GM23338 (cell line): Measurements from ENCODE around the gene KIF17. TPM values are rescaled to one million over a fixed set of nuclear protein-coding genes. Genes with fewer than 3 reads are reported as not detected.

Experiments
- ATAC-seq: fragments of 200-7000 bp; cut with Tn5 transposase; 3 replicates; pipeline ENCODE4 v1.9.1; 2020
- DNase-seq: peaks from one replicate; pipeline ENCODE4 v3.0.0-alpha.2; 2015; ENCODE audit warnings: low spot score
- H2AFZ ChIP-seq: fragments of 200-600 bp; sonication (generic); 2 replicates; pipeline ENCODE4 v1.8.0; 2016; ENCODE audit warnings: antibody characterized with exemption, mild to moderate bottlenecking, moderate library complexity
- H3F3A ChIP-seq: fragments of 200-600 bp; sonication (generic); replicated peaks from 2 replicates; pipeline ENCODE4 v1.8.0; 2017; ENCODE audit warnings: antibody characterized with exemption, mixed run types, low read depth
- H3K27ac ChIP-seq: fragments of 200-600 bp; sonication (generic); 2 replicates; pipeline ENCODE4 v1.6.1; 2016; ENCODE audit warnings: low read depth
- H3K27me3 ChIP-seq: fragments of 200-600 bp; sonication (generic); 2 replicates; pipeline ENCODE4 v1.8.0; 2016; ENCODE audit warnings: mild to moderate bottlenecking, mixed run types, moderate library complexity; ENCODE audit not compliant: insufficient read depth
- H3K36me3 ChIP-seq: fragments of 200-600 bp; sonication (generic); 2 replicates; pipeline ENCODE4 v1.8.0; 2016; ENCODE audit warnings: mild to moderate bottlenecking; ENCODE audit not compliant: insufficient read depth
- H3K4me1 ChIP-seq: fragments of 200-600 bp; sonication (generic); 2 replicates; pipeline ENCODE4 v1.8.0; 2016; ENCODE audit warnings: mild to moderate bottlenecking, moderate library complexity; ENCODE audit not compliant: insufficient read depth
- H3K4me2 ChIP-seq: fragments of 200-600 bp; sonication (generic); 2 replicates; pipeline ENCODE4 v1.7.1; 2017; ENCODE audit warnings: mixed run types
- H3K4me3 ChIP-seq: fragments of 200-600 bp; sonication (generic); 2 replicates; pipeline ENCODE4 v1.6.1; 2016; ENCODE audit warnings: mixed run types
- H3K79me2 ChIP-seq: fragments of 200-600 bp; sonication (generic); replicated peaks from 2 replicates; pipeline ENCODE4 v1.8.0; 2017; ENCODE audit warnings: mild to moderate bottlenecking; ENCODE audit not compliant: insufficient read depth
- H3K9me2 ChIP-seq: fragments of 200-600 bp; sonication (generic); 2 replicates; pipeline ENCODE4 v1.8.0; 2017; ENCODE audit not compliant: insufficient read depth
- H4K20me1 ChIP-seq: fragments of 200-600 bp; sonication (generic); replicated peaks from 2 replicates; pipeline ENCODE4 v1.8.0; 2017; ENCODE audit warnings: mild to moderate bottlenecking; ENCODE audit not compliant: insufficient read depth
- H3K27ac Mint-ChIP-seq: 2 replicates; pipeline ENCODE4 v1.8.0; 2020; ENCODE audit warnings: inconsistent platforms, mild to moderate bottlenecking, moderate library complexity, mixed read lengths
- H3K27me3 Mint-ChIP-seq: 3 replicates; pipeline ENCODE4 v1.8.0; 2022; ENCODE audit warnings: low read depth, mild to moderate bottlenecking, moderate library complexity, mixed read lengths, inconsistent platforms; ENCODE audit not compliant: insufficient read depth, poor library complexity
- H3K36me3 Mint-ChIP-seq: 3 replicates; pipeline ENCODE4 v1.8.0; 2021; ENCODE audit warnings: low read depth, mild to moderate bottlenecking, inconsistent platforms, moderate library complexity, mixed read lengths
- H3K4me1 Mint-ChIP-seq: 3 replicates; pipeline ENCODE4 v1.8.0; 2020; ENCODE audit warnings: mild to moderate bottlenecking, inconsistent platforms, mixed read lengths
- H3K4me3 Mint-ChIP-seq: 3 replicates; pipeline ENCODE4 v1.8.0; 2021; ENCODE audit warnings: moderate library complexity, mild to moderate bottlenecking, inconsistent platforms, mixed read lengths
- H3K9me3 Mint-ChIP-seq: 3 replicates; pipeline ENCODE4 v1.8.0; 2020; ENCODE audit warnings: moderate library complexity, mild to moderate bottlenecking, inconsistent platforms, mixed read lengths
- CREB1 ChIP-seq: fragments of 250-450 bp; sonication (Bioruptor Pico); IDR thresholded peaks from 2 replicates; pipeline ENCODE4 v1.5.0; 2020; ENCODE audit warnings: low read depth, mild to moderate bottlenecking, moderate library complexity
- ETS1 ChIP-seq: IDR thresholded peaks from 2 replicates; pipeline ENCODE4 v1.6.1; 2016; ENCODE audit warnings: antibody characterized with exemption
- EZH2 ChIP-seq: fragments of 200-600 bp; sonication (generic); IDR thresholded peaks from one replicate; pipeline ENCODE4 v1.8.0; 2017; ENCODE audit warnings: antibody characterized with exemption, mild to moderate bottlenecking, low read depth; ENCODE audit not compliant: unreplicated experiment
- EZH2phosphoT487 ChIP-seq: fragments of 200-600 bp; sonication (generic); IDR thresholded peaks from one replicate; pipeline ENCODE4 v1.8.1; 2018; ENCODE audit warnings: antibody characterized with exemption; ENCODE audit not compliant: unreplicated experiment
- JUNB ChIP-seq: IDR thresholded peaks from one replicate; pipeline ENCODE4 v1.6.1; 2016; ENCODE audit warnings: antibody characterized with exemption; ENCODE audit not compliant: unreplicated experiment
- NANOG ChIP-seq: IDR thresholded peaks from 2 replicates; pipeline ENCODE4 v1.6.1; 2016; ENCODE audit warnings: antibody characterized with exemption, borderline replicate concordance
- POLR2AphosphoS5 ChIP-seq: IDR thresholded peaks from 2 replicates; pipeline ENCODE4 v1.6.1; 2016; ENCODE audit warnings: antibody characterized with exemption, low read depth
- STAT1 ChIP-seq: IDR thresholded peaks from one replicate; pipeline ENCODE4 v1.6.1; 2016; ENCODE audit warnings: antibody characterized with exemption; ENCODE audit not compliant: unreplicated experiment
- ZNF114 ChIP-seq: fragments of 250-450 bp; sonication (Bioruptor Pico); IDR thresholded peaks from 2 replicates; pipeline ENCODE4 v1.5.0; 2020; ENCODE audit warnings: mild to moderate bottlenecking, moderate library complexity
- ZNF331 ChIP-seq: fragments of 250-450 bp; sonication (Bioruptor Pico); IDR thresholded peaks from 2 replicates; pipeline ENCODE4 v1.5.0; 2020; ENCODE audit warnings: low read depth, mild to moderate bottlenecking, moderate library complexity
- polyA plus RNA-seq: library from polyadenylated mRNA; unstranded; fragments of >200 nt; fragmentation: Nextera tagmentation; extraction: Ambion mirVana; gene quantifications from 2 replicates; pipeline ENCODE4 v1.2.1, GENCODE V29; 2016
- total RNA-seq: library from RNA; depleted of rRNA; stranded (reverse); fragments of >200 nt; shearing (Covaris generic); gene quantifications from 2 replicates; pipeline ENCODE4 v1.2.3, GENCODE V29; 2014
- TF ChIP-seq, protein P1 (sequence below): IDR thresholded peaks from one replicate; pipeline ENCODE4 v1.6.1; 2018; ENCODE audit warnings: antibody characterized with exemption; ENCODE audit not compliant: unreplicated experiment
- TF ChIP-seq, protein P2 (sequence below), 2 experiments: fragments of 200-600 bp in 1 of 2; sonication (generic) in 1 of 2; conservative IDR thresholded peaks; 2 replicates each; pipeline versions ENCODE4 v1.5.1 to v1.6.1; 2016 to 2017; ENCODE audit warnings: antibody characterized with exemption in 2 of 2, low read depth in 2 of 2, mild to moderate bottlenecking in 2 of 2, moderate library complexity in 1 of 2

KIF17 gene
- total and polyA plus RNA-seq, 2 experiments from 2014 or later, result 5.9 to 18.6 TPM

- peaks cover 42% of the 10 kb centered on the region for H3K4me1 ChIP-seq
- H3K9me2 ChIP-seq, result no peaks in the 10 kb centered on the region
- TF ChIP-seq CREB1 (CRISPR knock-in tag), result no peak
- no peak for TF ChIP-seq STAT1
- TF ChIP-seq EZH2, result no peak
- TF ChIP-seq NANOG, result no peak
- TF ChIP-seq, protein P1, sequence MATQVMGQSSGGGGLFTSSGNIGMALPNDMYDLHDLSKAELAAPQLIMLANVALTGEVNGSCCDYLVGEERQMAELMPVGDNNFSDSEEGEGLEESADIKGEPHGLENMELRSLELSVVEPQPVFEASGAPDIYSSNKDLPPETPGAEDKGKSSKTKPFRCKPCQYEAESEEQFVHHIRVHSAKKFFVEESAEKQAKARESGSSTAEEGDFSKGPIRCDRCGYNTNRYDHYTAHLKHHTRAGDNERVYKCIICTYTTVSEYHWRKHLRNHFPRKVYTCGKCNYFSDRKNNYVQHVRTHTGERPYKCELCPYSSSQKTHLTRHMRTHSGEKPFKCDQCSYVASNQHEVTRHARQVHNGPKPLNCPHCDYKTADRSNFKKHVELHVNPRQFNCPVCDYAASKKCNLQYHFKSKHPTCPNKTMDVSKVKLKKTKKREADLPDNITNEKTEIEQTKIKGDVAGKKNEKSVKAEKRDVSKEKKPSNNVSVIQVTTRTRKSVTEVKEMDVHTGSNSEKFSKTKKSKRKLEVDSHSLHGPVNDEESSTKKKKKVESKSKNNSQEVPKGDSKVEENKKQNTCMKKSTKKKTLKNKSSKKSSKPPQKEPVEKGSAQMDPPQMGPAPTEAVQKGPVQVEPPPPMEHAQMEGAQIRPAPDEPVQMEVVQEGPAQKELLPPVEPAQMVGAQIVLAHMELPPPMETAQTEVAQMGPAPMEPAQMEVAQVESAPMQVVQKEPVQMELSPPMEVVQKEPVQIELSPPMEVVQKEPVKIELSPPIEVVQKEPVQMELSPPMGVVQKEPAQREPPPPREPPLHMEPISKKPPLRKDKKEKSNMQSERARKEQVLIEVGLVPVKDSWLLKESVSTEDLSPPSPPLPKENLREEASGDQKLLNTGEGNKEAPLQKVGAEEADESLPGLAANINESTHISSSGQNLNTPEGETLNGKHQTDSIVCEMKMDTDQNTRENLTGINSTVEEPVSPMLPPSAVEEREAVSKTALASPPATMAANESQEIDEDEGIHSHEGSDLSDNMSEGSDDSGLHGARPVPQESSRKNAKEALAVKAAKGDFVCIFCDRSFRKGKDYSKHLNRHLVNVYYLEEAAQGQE, result no peak
- no peak for DNase-seq
- Mint-ChIP-seq H3K36me3 (no peaks in the 10 kb centered on the region), H3K27ac (no peak overlapping the region), H3K4me1 (peaks cover 28% of the 10 kb centered on the region), H3K27me3 (peaks cover 39% of the 10 kb centered on the region), H3K4me3 (peak overlapping the region; percentile 75), H3K9me3 (no peaks in the 10 kb centered on the region)
- peak overlapping the region; percentile 87; the same call in 1 of the 2 replicates for H3K4me3 ChIP-seq
- no peak overlapping the region for H3K27ac ChIP-seq
- peak overlapping the region; percentile 94 for H3K4me2 ChIP-seq
- H2AFZ ChIP-seq, result peak overlapping the region; percentile 43
- H3K79me2 ChIP-seq, result no peaks in the 10 kb centered on the region
- no peaks in the 10 kb centered on the region; the same call in 1 of the 2 replicates for H4K20me1 ChIP-seq
- H3K36me3 ChIP-seq, result no peaks in the 10 kb centered on the region
- no peak for ATAC-seq
- H3K27me3 ChIP-seq, result peaks cover 41% of the 10 kb centered on the region
- H3F3A ChIP-seq, result peaks cover 16% of the 10 kb centered on the region; the same call in 1 of the 2 replicates
Observed at GRCh38 chr1:20729990-20730689, 12.3 kb upstream of the KIF17 start.

DNA sequence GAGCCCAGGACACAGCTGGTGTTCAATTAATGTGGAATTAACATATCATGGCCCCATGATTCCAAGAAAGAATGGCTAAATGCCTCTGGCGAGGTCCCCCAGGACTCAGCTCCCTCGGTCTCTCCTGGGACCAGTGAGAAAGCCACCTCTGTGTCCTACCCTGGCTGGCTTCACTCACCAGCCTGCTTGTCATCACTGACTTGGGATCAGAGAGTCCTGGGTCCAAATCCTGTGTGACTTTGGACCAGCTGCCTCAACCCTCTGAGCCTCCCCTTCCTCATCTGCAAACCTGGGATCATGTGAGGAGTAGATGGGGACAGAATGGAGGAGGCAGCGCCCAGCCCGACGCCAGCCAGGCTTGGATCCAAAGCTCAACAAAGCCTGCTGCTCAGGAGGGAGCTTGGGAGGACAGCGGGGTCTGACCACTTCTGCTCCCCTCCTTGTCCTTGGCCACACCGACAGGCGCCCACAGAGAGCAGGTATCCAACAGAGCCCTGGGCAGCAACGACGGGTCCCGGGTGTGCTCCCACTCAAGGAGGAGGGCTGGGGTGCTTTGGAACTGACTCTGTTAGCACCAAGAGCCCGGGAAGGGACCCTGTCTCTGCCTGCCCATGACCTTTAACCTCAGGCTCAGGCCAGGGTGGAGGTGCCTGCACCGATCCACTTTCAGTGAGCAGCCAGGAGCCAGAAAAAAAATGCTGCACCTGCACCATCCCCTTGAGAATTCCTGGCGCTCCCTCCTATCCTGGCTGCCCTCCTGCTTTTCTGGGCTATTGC lies 11.5 kb upstream of the KIF17 start:
- no peaks in the 10 kb centered on the region; the same call in 1 of the 2 replicates for H4K20me1 ChIP-seq
- ATAC-seq (no peak), DNase-seq (no peak)
- H3K36me3 Mint-ChIP-seq, result no peaks in the 10 kb centered on the region
- peaks cover 28% of the 10 kb centered on the region for H3K4me1 Mint-ChIP-seq
- H3K4me3 Mint-ChIP-seq, result peak overlapping the region; percentile 68; the same call in 1 of the 3 replicates
- no peak overlapping the region for H3K27ac ChIP-seq
- H3K27me3 ChIP-seq, result peaks cover 37% of the 10 kb centered on the region
- H3K79me2 ChIP-seq, result no peaks in the 10 kb centered on the region
- H3K9me3 Mint-ChIP-seq, result no peaks in the 10 kb centered on the region
- H3K36me3 ChIP-seq, result no peaks in the 10 kb centered on the region
- H3K4me2 ChIP-seq, result peak overlapping the region; percentile 94
- no peak overlapping the region for H3K27ac Mint-ChIP-seq
- H3K27me3 Mint-ChIP-seq, result peaks cover 36% of the 10 kb centered on the region
- peak overlapping the region; percentile 43; the same call in 1 of the 2 replicates for H2AFZ ChIP-seq
- peaks cover 16% of the 10 kb centered on the region; the same call in 1 of the 2 replicates for H3F3A ChIP-seq
- no peaks in the 10 kb centered on the region for H3K9me2 ChIP-seq
- peak overlapping the region; percentile 87; the same call in 1 of the 2 replicates for H3K4me3 ChIP-seq
- peaks cover 42% of the 10 kb centered on the region for H3K4me1 ChIP-seq
- TF ChIP-seq, protein P1, result no peak
- TF ChIP-seq CREB1 (CRISPR knock-in tag), result no peak
- no peak for TF ChIP-seq ETS1
- TF ChIP-seq JUNB, result no peak
- no peak for TF ChIP-seq POLR2AphosphoS5
- no peak for TF ChIP-seq EZH2
- TF ChIP-seq, protein P2, sequence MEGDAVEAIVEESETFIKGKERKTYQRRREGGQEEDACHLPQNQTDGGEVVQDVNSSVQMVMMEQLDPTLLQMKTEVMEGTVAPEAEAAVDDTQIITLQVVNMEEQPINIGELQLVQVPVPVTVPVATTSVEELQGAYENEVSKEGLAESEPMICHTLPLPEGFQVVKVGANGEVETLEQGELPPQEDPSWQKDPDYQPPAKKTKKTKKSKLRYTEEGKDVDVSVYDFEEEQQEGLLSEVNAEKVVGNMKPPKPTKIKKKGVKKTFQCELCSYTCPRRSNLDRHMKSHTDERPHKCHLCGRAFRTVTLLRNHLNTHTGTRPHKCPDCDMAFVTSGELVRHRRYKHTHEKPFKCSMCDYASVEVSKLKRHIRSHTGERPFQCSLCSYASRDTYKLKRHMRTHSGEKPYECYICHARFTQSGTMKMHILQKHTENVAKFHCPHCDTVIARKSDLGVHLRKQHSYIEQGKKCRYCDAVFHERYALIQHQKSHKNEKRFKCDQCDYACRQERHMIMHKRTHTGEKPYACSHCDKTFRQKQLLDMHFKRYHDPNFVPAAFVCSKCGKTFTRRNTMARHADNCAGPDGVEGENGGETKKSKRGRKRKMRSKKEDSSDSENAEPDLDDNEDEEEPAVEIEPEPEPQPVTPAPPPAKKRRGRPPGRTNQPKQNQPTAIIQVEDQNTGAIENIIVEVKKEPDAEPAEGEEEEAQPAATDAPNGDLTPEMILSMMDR (conservative IDR thresholded peaks at IDR 0.05; ENCODE audit: low read depth in 2 of 2), result no peak
- TF ChIP-seq ZNF114 (CRISPR knock-in tag), result no peak
- TF ChIP-seq ZNF331 (CRISPR knock-in tag), result no peak
- TF ChIP-seq EZH2phosphoT487, result no peak
